HepG2 (cell line): ENCODE results near the gene TREH. TPM values are rescaled to one million over a fixed set of nuclear protein-coding genes. Genes with fewer than 3 reads are reported as not detected.
A peak's percentile ranks its signal among the peaks of the same experiment; 100 is the strongest.

Source experiments
- ADNP ChIP-seq: sonication (generic); formaldehyde crosslinking; IDR thresholded peaks from 2 replicates; pipeline ENCODE4 v1.4.0; 2020; ENCODE audit warnings: missing genetic modification reagents
- ATF5 ChIP-seq: sonication (generic); formaldehyde crosslinking; IDR thresholded peaks from 2 replicates; pipeline ENCODE4 v1.4.0; 2020; ENCODE audit warnings: mild to moderate bottlenecking, low read depth, missing genetic modification reagents
- FOXO4 ChIP-seq: sonication (generic); formaldehyde crosslinking; conservative IDR thresholded peaks from 2 replicates; pipeline ENCODE4 v1.8.1; 2023; ENCODE audit warnings: missing genetic modification reagents
- HOXA7 ChIP-seq: sonication (generic); formaldehyde crosslinking; IDR thresholded peaks from 2 replicates; pipeline ENCODE4 v1.8.1; 2022; ENCODE audit warnings: mild to moderate bottlenecking, missing genetic modification reagents, moderate library complexity
- KDM5B ChIP-seq: sonication (generic); formaldehyde crosslinking; IDR thresholded peaks from 2 replicates; pipeline ENCODE4 v1.4.0; 2020; ENCODE audit warnings: missing genetic modification reagents, mild to moderate bottlenecking, borderline replicate concordance
- MAFK ChIP-seq, 2 experiments: IDR thresholded peaks in 1 of 2; conservative IDR thresholded peaks in 1 of 2; 2 replicates each; pipeline ENCODE4 v1.6.1; 2011; ENCODE audit warnings: improper control_type of control experiment in 2 of 2, low read length in 2 of 2
- RFX1 ChIP-seq: fragments of 450-650 bp; IDR thresholded peaks from 2 replicates; pipeline ENCODE4 v1.6.1; 2017
- ZBTB42 ChIP-seq: sonication (generic); formaldehyde crosslinking; IDR thresholded peaks from 2 replicates; pipeline ENCODE4 v1.5.0; 2020; ENCODE audit warnings: mild to moderate bottlenecking, missing genetic modification reagents
- ZFP36L1 ChIP-seq: sonication (generic); formaldehyde crosslinking; IDR thresholded peaks from 2 replicates; pipeline ENCODE4 v1.8.0; 2022; ENCODE audit warnings: mild to moderate bottlenecking, missing genetic modification reagents, moderate library complexity
- ZNF558 ChIP-seq: sonication (generic); formaldehyde crosslinking; IDR thresholded peaks from 2 replicates; pipeline ENCODE4 v1.9.0; 2022; ENCODE audit warnings: mild to moderate bottlenecking, missing genetic modification reagents, borderline replicate concordance
- ZNF589 ChIP-seq: sonication (generic); formaldehyde crosslinking; conservative IDR thresholded peaks from 2 replicates; pipeline ENCODE4 v1.8.0; 2022; ENCODE audit warnings: mild to moderate bottlenecking, moderate library complexity, missing genetic modification reagents
- ZNF598 ChIP-seq: sonication (generic); formaldehyde crosslinking; IDR thresholded peaks from 2 replicates; pipeline ENCODE4 v1.5.1; 2020; ENCODE audit warnings: mild to moderate bottlenecking, missing genetic modification reagents, borderline replicate concordance
- ZSCAN22 ChIP-seq: sonication (generic); formaldehyde crosslinking; IDR thresholded peaks from 2 replicates; pipeline ENCODE4 v1.4.0; 2020; ENCODE audit warnings: mild to moderate bottlenecking, missing genetic modification reagents
- polyA plus RNA-seq, 8 experiments: library from polyadenylated mRNA; depleted of rRNA in 3 of 8; stranded (reverse) in 7 of 8; unstranded in 1 of 8; fragments of >200 nt; fragmentation: Illumina TruSeq in 4 of 8; extraction: Trizol in 4 of 8; gene quantifications; 2 replicates each; pipeline versions ENCODE4 v1.2.1 to v1.2.3, GENCODE V29; 2011 to 2016; ENCODE audit warnings: low read depth in 4 of 8, missing spikeins in 1 of 8, mixed read lengths in 1 of 8; ENCODE audit not compliant: insufficient read depth in 1 of 8
- total RNA-seq, 5 experiments: library from RNA; depleted of rRNA; stranded (reverse); fragments of >200 nt; fragmentation: Illumina TruSeq; extraction: Trizol; gene quantifications; 2 replicates each; pipeline ENCODE4 v1.2.3, GENCODE V29; 2016; ENCODE audit warnings: low read depth in 1 of 5
- TF ChIP-seq, protein P1 (sequence below): IDR thresholded peaks from 2 replicates; pipeline ENCODE4 v1.6.1; 2016
- TF ChIP-seq, protein P2 (sequence below): sonication (generic); formaldehyde crosslinking; IDR thresholded peaks from 2 replicates; pipeline ENCODE4 v1.5.0; 2020; ENCODE audit warnings: mild to moderate bottlenecking, missing genetic modification reagents
- TF ChIP-seq, protein P3 (sequence below): sonication (generic); formaldehyde crosslinking; IDR thresholded peaks from 2 replicates; pipeline ENCODE4 v1.4.0; 2020; ENCODE audit warnings: mild to moderate bottlenecking, missing genetic modification reagents
- TF ChIP-seq, protein P4 (sequence below): sonication (generic); formaldehyde crosslinking; IDR thresholded peaks from 2 replicates; pipeline ENCODE4 v1.4.0; 2020; ENCODE audit warnings: missing genetic modification reagents, borderline replicate concordance
- TF ChIP-seq, protein P5 (sequence below): IDR thresholded peaks from 2 replicates; pipeline ENCODE4 v1.6.1; 2018; ENCODE audit warnings: missing genetic modification reagents

Gene TREH
- total and polyA plus RNA-seq, 2 of the 13 experiments (the other 11 are each of a cell fraction or from before 2014, with no cell fraction given) = 0.53 to 0.86 TPM

GRCh38 chr11:118620529-118621070 is 58.9 kb downstream of the TREH start (continued):
- TF ChIP-seq, protein P1, sequence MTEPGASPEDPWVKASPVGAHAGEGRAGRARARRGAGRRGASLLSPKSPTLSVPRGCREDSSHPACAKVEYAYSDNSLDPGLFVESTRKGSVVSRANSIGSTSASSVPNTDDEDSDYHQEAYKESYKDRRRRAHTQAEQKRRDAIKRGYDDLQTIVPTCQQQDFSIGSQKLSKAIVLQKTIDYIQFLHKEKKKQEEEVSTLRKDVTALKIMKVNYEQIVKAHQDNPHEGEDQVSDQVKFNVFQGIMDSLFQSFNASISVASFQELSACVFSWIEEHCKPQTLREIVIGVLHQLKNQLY (CRISPR knock-in tag) = no peak; the same call in 1 of the 2 replicates
- TF ChIP-seq FOXO4 = no peak
- no peak for TF ChIP-seq ATF5
- TF ChIP-seq ZBTB42 (CRISPR knock-in tag) = no peak; the same call in 1 of the 2 replicates
- peak; percentile 67; the same call in 1 of the 2 replicates for TF ChIP-seq KDM5B (CRISPR knock-in tag)
- TF ChIP-seq ZNF558 (CRISPR knock-in tag) = peak; percentile 69; the same call in 1 of the 2 replicates
- TF ChIP-seq, protein P2, sequence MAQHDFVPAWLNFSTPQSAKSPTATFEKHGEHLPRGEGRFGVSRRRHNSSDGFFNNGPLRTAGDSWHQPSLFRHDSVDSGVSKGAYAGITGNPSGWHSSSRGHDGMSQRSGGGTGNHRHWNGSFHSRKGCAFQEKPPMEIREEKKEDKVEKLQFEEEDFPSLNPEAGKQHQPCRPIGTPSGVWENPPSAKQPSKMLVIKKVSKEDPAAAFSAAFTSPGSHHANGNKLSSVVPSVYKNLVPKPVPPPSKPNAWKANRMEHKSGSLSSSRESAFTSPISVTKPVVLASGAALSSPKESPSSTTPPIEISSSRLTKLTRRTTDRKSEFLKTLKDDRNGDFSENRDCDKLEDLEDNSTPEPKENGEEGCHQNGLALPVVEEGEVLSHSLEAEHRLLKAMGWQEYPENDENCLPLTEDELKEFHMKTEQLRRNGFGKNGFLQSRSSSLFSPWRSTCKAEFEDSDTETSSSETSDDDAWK (CRISPR knock-in tag) = no peak
- TF ChIP-seq, protein P3, sequence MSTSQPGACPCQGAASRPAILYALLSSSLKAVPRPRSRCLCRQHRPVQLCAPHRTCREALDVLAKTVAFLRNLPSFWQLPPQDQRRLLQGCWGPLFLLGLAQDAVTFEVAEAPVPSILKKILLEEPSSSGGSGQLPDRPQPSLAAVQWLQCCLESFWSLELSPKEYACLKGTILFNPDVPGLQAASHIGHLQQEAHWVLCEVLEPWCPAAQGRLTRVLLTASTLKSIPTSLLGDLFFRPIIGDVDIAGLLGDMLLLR (CRISPR knock-in tag) = no peak
- TF ChIP-seq RFX1 = no peak
- no peak for TF ChIP-seq ZNF598
- TF ChIP-seq ADNP = no peak
- no peak for TF ChIP-seq ZNF589 (CRISPR knock-in tag)
- no peak for TF ChIP-seq HOXA7 (CRISPR knock-in tag)
- TF ChIP-seq, protein P4, sequence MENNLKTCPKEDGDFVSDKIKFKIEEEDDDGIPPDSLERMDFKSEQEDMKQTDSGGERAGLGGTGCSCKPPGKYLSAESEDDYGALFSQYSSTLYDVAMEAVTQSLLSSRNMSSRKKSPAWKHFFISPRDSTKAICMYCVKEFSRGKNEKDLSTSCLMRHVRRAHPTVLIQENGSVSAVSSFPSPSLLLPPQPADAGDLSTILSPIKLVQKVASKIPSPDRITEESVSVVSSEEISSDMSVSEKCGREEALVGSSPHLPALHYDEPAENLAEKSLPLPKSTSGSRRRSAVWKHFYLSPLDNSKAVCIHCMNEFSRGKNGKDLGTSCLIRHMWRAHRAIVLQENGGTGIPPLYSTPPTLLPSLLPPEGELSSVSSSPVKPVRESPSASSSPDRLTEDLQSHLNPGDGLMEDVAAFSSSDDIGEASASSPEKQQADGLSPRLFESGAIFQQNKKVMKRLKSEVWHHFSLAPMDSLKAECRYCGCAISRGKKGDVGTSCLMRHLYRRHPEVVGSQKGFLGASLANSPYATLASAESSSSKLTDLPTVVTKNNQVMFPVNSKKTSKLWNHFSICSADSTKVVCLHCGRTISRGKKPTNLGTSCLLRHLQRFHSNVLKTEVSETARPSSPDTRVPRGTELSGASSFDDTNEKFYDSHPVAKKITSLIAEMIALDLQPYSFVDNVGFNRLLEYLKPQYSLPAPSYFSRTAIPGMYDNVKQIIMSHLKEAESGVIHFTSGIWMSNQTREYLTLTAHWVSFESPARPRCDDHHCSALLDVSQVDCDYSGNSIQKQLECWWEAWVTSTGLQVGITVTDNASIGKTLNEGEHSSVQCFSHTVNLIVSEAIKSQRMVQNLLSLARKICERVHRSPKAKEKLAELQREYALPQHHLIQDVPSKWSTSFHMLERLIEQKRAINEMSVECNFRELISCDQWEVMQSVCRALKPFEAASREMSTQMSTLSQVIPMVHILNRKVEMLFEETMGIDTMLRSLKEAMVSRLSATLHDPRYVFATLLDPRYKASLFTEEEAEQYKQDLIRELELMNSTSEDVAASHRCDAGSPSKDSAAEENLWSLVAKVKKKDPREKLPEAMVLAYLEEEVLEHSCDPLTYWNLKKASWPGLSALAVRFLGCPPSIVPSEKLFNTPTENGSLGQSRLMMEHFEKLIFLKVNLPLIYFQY (CRISPR knock-in tag) = peak; percentile 93
- no peak; the same call in 1 of the 2 replicates for TF ChIP-seq ZFP36L1 (CRISPR knock-in tag)
- no peak for TF ChIP-seq MAFK (conservative IDR thresholded peaks at IDR 0.05 in 1 of 2, IDR thresholded peaks at IDR 0.05 in 1 of 2; ENCODE audit: low read length in 2 of 2)
- TF ChIP-seq, protein P5, sequence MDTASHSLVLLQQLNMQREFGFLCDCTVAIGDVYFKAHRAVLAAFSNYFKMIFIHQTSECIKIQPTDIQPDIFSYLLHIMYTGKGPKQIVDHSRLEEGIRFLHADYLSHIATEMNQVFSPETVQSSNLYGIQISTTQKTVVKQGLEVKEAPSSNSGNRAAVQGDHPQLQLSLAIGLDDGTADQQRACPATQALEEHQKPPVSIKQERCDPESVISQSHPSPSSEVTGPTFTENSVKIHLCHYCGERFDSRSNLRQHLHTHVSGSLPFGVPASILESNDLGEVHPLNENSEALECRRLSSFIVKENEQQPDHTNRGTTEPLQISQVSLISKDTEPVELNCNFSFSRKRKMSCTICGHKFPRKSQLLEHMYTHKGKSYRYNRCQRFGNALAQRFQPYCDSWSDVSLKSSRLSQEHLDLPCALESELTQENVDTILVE (CRISPR knock-in tag) = no peak
- TF ChIP-seq ZSCAN22 = peak; percentile 58; the same call in 1 of the 2 replicates
